MCF 10A (cell line): Measurements from ENCODE around the gene RHOV. TPM values are rescaled to one million over a fixed set of nuclear protein-coding genes. Genes with fewer than 3 reads are reported as not detected.

Source experiments
- BruUV-seq: library from RNA; stranded (reverse); fragments of 400-500 nt; replicated peaks from 2 replicates; lab custom pipeline; 2021; lab: Mats Ljungman, UMichigan
- CTCF ChIA-PET: fragments of 300-600 bp; sonication (Branson Sonifier 250); formaldehyde crosslinking; extraction: SDS; loops from one replicate; lab custom pipeline; 2021; ENCODE audit warnings: antibody characterized with exemption, inconsistent platforms; lab: Yijun Ruan, JAX
- POLR2A ChIA-PET: fragments of 300-600, 350-650 bp; sonication (Branson Sonifier 250); formaldehyde crosslinking; extraction: SDS; loops from one replicate; lab custom pipeline; 2020; ENCODE audit warnings: antibody characterized with exemption, inconsistent platforms; lab: Yijun Ruan, JAX
- DNase-seq: peaks from one replicate; pipeline ENCODE4 v3.0.0-alpha.2; 2018; ENCODE audit not compliant: unreplicated experiment
- H3K27ac Mint-ChIP-seq: one replicate; pipeline ENCODE4 v1.8.0; 2022; ENCODE audit warnings: mild to moderate bottlenecking, low read depth, mixed read lengths; ENCODE audit not compliant: unreplicated experiment
- H3K27me3 Mint-ChIP-seq: one replicate; pipeline ENCODE4 v1.8.0; 2022; ENCODE audit warnings: mixed read lengths; ENCODE audit not compliant: insufficient read depth, unreplicated experiment
- H3K36me3 Mint-ChIP-seq: one replicate; pipeline ENCODE4 v1.8.0; 2022; ENCODE audit warnings: mild to moderate bottlenecking, moderate library complexity, mixed read lengths; ENCODE audit not compliant: insufficient read depth, unreplicated experiment
- H3K4me1 Mint-ChIP-seq: one replicate; pipeline ENCODE4 v1.8.0; 2022; ENCODE audit warnings: mixed read lengths; ENCODE audit not compliant: insufficient read depth, unreplicated experiment
- H3K4me3 Mint-ChIP-seq: one replicate; pipeline ENCODE4 v1.8.0; 2022; ENCODE audit warnings: mild to moderate bottlenecking, moderate library complexity, mixed read lengths; ENCODE audit not compliant: unreplicated experiment
- H3K9me3 Mint-ChIP-seq: one replicate; pipeline ENCODE4 v1.8.0; 2022; ENCODE audit warnings: mixed read lengths; ENCODE audit not compliant: unreplicated experiment
- intact Hi-C: fragments of 100-400 bp; cut with micrococcal nuclease; formaldehyde crosslinking; loops from 2 replicates; pipeline ENCODE4 v1.14.1; 2022
- total RNA-seq: library from RNA; stranded (reverse); gene quantifications from 2 replicates; pipeline ENCODE4 v1.2.3, GENCODE V29; 2022
- TF ChIP-seq, protein P1 (sequence below): fragments of 200-600 bp; IDR thresholded peaks from one replicate; pipeline ENCODE4 v1.8.0; 2022; ENCODE audit warnings: antibody characterized with exemption, mild to moderate bottlenecking; ENCODE audit not compliant: unreplicated experiment

Gene RHOV
- total RNA-seq, 1 experiment from 2014 or later = 1.7 TPM

DNA sequence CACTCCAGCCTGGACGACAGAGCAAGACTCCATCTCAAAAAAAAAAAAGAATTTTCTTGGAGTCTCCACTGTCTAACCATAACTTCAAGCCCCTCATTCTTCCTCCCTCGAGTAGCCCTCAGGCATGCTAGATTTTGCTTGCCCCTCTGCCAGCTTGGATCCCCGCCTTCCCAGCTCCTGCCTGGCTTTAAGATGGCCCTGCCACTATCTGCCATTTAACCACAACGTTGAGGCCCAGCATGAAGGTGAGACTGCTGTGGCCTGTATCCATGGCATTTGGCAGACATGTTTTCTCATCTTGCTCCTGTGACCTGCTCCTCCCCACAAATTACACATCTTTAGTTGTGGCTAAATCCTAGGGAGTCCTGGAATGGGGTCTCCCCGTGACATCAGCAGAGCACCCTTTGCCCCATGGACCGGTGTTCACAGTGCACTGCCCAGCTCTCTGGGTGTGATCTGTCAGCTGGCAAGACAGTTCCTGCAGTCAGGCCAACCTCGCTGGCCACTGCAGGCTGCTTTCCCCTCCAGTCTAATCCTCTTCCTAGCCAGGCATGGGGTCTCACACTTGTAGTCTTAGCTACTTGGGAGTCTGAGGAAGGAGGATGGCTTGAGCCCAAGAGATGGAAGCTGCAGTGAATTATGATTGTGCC lies 30.6 kb upstream of the RHOV start:
- Mint-ChIP-seq H3K36me3 (peaks cover 45% of the 10 kb centered on the region), H3K27me3 (no peaks in the 10 kb centered on the region), H3K9me3 (no peaks in the 10 kb centered on the region), H3K4me1 (peaks cover 30% of the 10 kb centered on the region), H3K27ac (no peak overlapping the region), H3K4me3 (no peak overlapping the region)
- DNase-seq = no peak
- TF ChIP-seq, protein P1, sequence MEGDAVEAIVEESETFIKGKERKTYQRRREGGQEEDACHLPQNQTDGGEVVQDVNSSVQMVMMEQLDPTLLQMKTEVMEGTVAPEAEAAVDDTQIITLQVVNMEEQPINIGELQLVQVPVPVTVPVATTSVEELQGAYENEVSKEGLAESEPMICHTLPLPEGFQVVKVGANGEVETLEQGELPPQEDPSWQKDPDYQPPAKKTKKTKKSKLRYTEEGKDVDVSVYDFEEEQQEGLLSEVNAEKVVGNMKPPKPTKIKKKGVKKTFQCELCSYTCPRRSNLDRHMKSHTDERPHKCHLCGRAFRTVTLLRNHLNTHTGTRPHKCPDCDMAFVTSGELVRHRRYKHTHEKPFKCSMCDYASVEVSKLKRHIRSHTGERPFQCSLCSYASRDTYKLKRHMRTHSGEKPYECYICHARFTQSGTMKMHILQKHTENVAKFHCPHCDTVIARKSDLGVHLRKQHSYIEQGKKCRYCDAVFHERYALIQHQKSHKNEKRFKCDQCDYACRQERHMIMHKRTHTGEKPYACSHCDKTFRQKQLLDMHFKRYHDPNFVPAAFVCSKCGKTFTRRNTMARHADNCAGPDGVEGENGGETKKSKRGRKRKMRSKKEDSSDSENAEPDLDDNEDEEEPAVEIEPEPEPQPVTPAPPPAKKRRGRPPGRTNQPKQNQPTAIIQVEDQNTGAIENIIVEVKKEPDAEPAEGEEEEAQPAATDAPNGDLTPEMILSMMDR = no peak
- BruUV-seq = no TSS peak
- intact Hi-C loops = loop anchor here (1.0 to 5.0 kb wide), 5 partner anchors 49 to 428 kb away; partner anchors contain the start of genes CHAC1, NUSAP1 and OIP5
- CTCF ChIA-PET = interaction anchor here (0.5 to 7.7 kb wide), 47 partner anchors 10 to 929 kb away, joined by 3 to 115 read pairs (median 4); partner anchors contain the start of genes DLL4, SPINT1 and VPS18
- POLR2A ChIA-PET = interaction anchor here (0.6 to 2.6 kb wide), 6 partner anchors 10 to 280 kb away, joined by 3 to 11 read pairs (median 3); partner anchors contain the start of gene VPS18

DNA sequence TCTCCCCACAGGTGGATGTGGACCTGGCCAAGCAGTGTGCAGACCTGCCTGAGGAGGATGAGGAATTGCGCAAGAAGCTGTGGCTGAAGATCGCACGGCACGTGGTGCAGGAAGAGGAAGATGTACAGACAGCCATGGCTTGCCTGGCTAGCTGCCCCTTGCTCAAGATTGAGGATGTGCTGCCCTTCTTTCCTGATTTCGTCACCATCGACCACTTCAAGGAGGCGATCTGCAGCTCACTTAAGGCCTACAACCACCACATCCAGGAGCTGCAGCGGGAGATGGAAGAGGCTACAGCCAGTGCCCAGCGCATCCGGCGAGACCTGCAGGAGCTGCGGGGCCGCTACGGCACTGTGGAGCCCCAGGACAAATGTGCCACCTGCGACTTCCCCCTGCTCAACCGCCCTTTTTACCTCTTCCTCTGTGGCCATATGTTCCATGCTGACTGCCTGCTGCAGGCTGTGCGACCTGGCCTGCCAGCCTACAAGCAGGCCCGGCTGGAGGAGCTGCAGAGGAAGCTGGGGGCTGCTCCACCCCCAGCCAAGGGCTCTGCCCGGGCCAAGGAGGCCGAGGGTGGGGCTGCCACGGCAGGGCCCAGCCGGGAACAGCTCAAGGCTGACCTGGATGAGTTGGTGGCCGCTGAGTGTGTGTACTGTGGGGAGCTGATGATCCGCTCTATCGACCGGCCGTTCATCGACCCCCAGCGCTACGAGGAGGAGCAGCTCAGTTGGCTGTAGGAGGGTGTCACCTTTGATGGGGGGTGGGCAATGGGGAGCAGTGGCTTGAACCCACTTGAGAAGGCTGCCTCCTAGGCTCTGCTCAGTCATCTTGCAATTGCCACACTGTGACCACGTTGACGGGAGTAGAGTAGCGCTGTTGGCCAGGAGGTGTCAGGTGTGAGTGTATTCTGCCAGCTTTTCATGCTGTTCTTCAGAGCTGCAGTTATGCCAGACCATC lies 28.8 kb upstream of the RHOV start:
- no TSS peak for BruUV-seq
- CTCF ChIA-PET = interaction anchor here (0.6 to 7.7 kb wide), 33 partner anchors 8 to 336 kb away, joined by 3 to 115 read pairs (median 4); partner anchors contain the start of genes C15orf62 and VPS18

DNA sequence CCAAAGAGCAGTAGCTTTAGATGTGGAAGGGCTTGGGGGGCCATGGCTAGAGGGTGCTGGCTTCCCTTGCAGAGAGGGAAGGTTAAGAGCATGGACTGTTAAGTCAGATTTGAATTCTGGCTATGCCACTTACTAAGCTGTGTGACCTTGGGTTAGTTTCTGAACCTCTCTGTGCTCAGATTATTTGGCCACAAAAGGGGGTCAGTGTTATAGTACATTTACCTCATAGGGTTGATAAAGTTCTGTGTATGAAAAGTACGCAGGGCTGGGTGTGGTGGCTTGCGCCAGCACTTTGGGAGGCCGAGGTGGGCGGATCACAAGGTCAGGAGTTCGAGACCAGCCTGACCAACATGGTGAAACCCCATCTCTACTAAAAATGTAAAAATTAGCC lies 27.0 kb upstream of the RHOV start:
- Mint-ChIP-seq H3K27ac (no peak overlapping the region), H3K36me3 (peaks cover 76% of the 10 kb centered on the region), H3K9me3 (no peaks in the 10 kb centered on the region), H3K4me1 (peaks cover 22% of the 10 kb centered on the region), H3K27me3 (no peaks in the 10 kb centered on the region), H3K4me3 (no peak overlapping the region)
- ChIA-PET CTCF (interaction anchor here (0.6 to 6.8 kb wide), 7 partner anchors 31 to 422 kb away, joined by 3 to 47 read pairs (median 3); no protein-coding TSS in a partner anchor), POLR2A (no interaction called here)
- intact Hi-C loops = loop anchor here (5.0 kb wide), 1 partner anchor 431 kb away; the partner anchor contains the start of genes NUSAP1 and OIP5
- TF ChIP-seq, protein P1 = no peak
- BruUV-seq = no TSS peak
- no peak for DNase-seq

More for the DNA sequence above, 28.8 kb upstream of the RHOV start:
- Mint-ChIP-seq H3K4me1 (peaks cover 22% of the 10 kb centered on the region), H3K4me3 (no peak overlapping the region), H3K9me3 (no peaks in the 10 kb centered on the region), H3K27me3 (no peaks in the 10 kb centered on the region), H3K36me3 (peaks cover 58% of the 10 kb centered on the region), H3K27ac (no peak overlapping the region)
- TF ChIP-seq, protein P1 = no peak
- peak; percentile 74 for DNase-seq
- intact Hi-C loops = loop anchor here (5.0 kb wide), 1 partner anchor 429 kb away; the partner anchor contains the start of genes NUSAP1 and OIP5
- POLR2A ChIA-PET = interaction anchor here (0.6 to 2.6 kb wide), 4 partner anchors 8 to 282 kb away, joined by 3 to 11 read pairs (median 7); partner anchors contain the start of gene VPS18
